ENCODE data around the gene GRID1. TPM values are rescaled to one million over a fixed set of nuclear protein-coding genes. Genes with fewer than 3 reads are reported as not detected.

The GRID1 gene
- total and polyA plus RNA-seq, 9 of the 15 experiments (the other 6 are each of a cell fraction or from before 2014, with no cell fraction given), result 0.01 to 7.2 (median 1.2) TPM

GRCh38 chr10:86348321-86349210 lies 18.0 kb downstream of the GRID1 start:
- Histone ChIP-seq H3K9me1 (ENCODE audit: control insufficient read depth, insufficient read depth, low read length) (no peaks in the 10 kb centered on the region), H3K79me2 (ENCODE audit: control insufficient read depth, insufficient read depth, low read length) (no peaks in the 10 kb centered on the region), H3K27me3 (ENCODE audit: control insufficient read depth in 2 of 2, insufficient read depth in 2 of 2, low read length in 2 of 2) (peaks cover 0 to 6% of the 10 kb centered on the region in 2 experiments; a peak in 1 of 5 replicates), H3K9me3 (replicated peaks; ENCODE audit: control insufficient read depth, insufficient read depth, low read depth, low read length) (no peaks in the 10 kb centered on the region), H2AFZ (ENCODE audit: low read depth, low read length) (no peak overlapping the region), H3K4me3 (no peak overlapping the region), H3K4me1 (replicated peaks in 1 of 2; ENCODE audit: control insufficient read depth in 2 of 2, insufficient read depth in 2 of 2, low read length in 2 of 2) (peaks cover 0 to 4% of the 10 kb centered on the region in 2 experiments; a peak in 1 of 5 replicates), H4K20me1 (replicated peaks; ENCODE audit: control insufficient read depth, insufficient read depth, low read length) (no peaks in the 10 kb centered on the region), H3K4me2 (ENCODE audit: insufficient read depth, low read length) (no peak overlapping the region), H3K9ac (ENCODE audit: insufficient read depth in 1 of 2, low read depth in 2 of 2, low read length in 2 of 2) (no peak overlapping the region), H3K27ac (ENCODE audit: extremely low read depth, low read depth, low read length) (no peak overlapping the region), H3K36me3 (ENCODE audit: control insufficient read depth, insufficient read depth, low read length) (no peaks in the 10 kb centered on the region)
- intact Hi-C loops (cut with micrococcal nuclease) (no loop called here), in situ Hi-C loops (cut with MboI) (no loop called here)
- TF ChIP-seq, protein P1, sequence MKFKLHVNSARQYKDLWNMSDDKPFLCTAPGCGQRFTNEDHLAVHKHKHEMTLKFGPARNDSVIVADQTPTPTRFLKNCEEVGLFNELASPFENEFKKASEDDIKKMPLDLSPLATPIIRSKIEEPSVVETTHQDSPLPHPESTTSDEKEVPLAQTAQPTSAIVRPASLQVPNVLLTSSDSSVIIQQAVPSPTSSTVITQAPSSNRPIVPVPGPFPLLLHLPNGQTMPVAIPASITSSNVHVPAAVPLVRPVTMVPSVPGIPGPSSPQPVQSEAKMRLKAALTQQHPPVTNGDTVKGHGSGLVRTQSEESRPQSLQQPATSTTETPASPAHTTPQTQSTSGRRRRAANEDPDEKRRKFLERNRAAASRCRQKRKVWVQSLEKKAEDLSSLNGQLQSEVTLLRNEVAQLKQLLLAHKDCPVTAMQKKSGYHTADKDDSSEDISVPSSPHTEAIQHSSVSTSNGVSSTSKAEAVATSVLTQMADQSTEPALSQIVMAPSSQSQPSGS (CRISPR knock-in tag; IDR thresholded peaks at IDR 0.05), result no peak
- TF ChIP-seq, protein P2, sequence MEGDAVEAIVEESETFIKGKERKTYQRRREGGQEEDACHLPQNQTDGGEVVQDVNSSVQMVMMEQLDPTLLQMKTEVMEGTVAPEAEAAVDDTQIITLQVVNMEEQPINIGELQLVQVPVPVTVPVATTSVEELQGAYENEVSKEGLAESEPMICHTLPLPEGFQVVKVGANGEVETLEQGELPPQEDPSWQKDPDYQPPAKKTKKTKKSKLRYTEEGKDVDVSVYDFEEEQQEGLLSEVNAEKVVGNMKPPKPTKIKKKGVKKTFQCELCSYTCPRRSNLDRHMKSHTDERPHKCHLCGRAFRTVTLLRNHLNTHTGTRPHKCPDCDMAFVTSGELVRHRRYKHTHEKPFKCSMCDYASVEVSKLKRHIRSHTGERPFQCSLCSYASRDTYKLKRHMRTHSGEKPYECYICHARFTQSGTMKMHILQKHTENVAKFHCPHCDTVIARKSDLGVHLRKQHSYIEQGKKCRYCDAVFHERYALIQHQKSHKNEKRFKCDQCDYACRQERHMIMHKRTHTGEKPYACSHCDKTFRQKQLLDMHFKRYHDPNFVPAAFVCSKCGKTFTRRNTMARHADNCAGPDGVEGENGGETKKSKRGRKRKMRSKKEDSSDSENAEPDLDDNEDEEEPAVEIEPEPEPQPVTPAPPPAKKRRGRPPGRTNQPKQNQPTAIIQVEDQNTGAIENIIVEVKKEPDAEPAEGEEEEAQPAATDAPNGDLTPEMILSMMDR (IDR thresholded peaks at IDR 0.05 in 2 of 3, conservative IDR thresholded peaks at IDR 0.05 in 1 of 3; ENCODE audit: insufficient read depth in 2 of 3, low read depth in 1 of 3, low read length in 3 of 3), result peak; percentile 44 to 53 (median 47); a peak in 5 of 6 replicates
- peak in 1 of 2 experiments; percentile 34; a peak in 2 of 4 replicates for TF ChIP-seq RAD21 (CRISPR knock-in tag; conservative IDR thresholded peaks at IDR 0.05 in 1 of 2, IDR thresholded peaks at IDR 0.05 in 1 of 2)
- CTCF ChIA-PET (ENCODE audit: low intra/inter-chr PET ratio), result no interaction called here
- ATAC-seq (peak; percentile 89), FAIRE-seq (no peak), DNase-seq (ENCODE audit: extremely low read depth in 1 of 4, low spot score in 3 of 4) (peak in 3 of 4 experiments; percentile 14 to 33 (median 23))
- POLR2A ChIA-PET, result interaction anchor here (0.5 to 0.9 kb wide), 2 partner anchors 18 to 256 kb away, joined by 3 to 5 read pairs; no protein-coding TSS in a partner anchor
- no TSS peak for BruUV-seq (replicated peaks)
- 9% methylated on average over 21 of the region's 23 CpGs for WGBS (ENCODE audit: insufficient coverage, low coverage, missing lambda C conversion rate)
